SK-N-SH treated with all-trans-retinoic acid at 6 μM for 48 hours (cell line): ENCODE data around the gene DHX58.
"Not testable (repeated sequence)": the region's sequence is repeated elsewhere in the genome, so short reads cannot be mapped to it uniquely, and the experiment has no call there.

ENCODE experiments used
- ATAC-seq: fragments of 200-7000 bp; cut with Tn5 transposase; 3 replicates; pipeline ENCODE4 v1.9.1; 2020; ENCODE audit warnings: mild to moderate bottlenecking, moderate library complexity
- ARNTL ChIP-seq: fragments of 450-650 bp; formaldehyde crosslinking; IDR thresholded peaks from 2 replicates; pipeline ENCODE4 v1.5.0; 2020; ENCODE audit warnings: low read depth, mild to moderate bottlenecking, moderate library complexity, borderline replicate concordance
- BACH2 ChIP-seq: fragments of 250-450 bp; sonication (Bioruptor Pico); IDR thresholded peaks from 2 replicates; pipeline ENCODE4 v1.9.0; 2021; ENCODE audit warnings: mild to moderate bottlenecking, borderline replicate concordance
- CREB5 ChIP-seq: fragments of 250-450 bp; sonication (Bioruptor Pico); IDR thresholded peaks from 2 replicates; pipeline ENCODE4 v1.5.1; 2020; ENCODE audit warnings: low read depth, mild to moderate bottlenecking, moderate library complexity
- CSDC2 ChIP-seq: fragments of 250-450 bp; sonication (Bioruptor Pico); IDR thresholded peaks from 2 replicates; pipeline ENCODE4 v1.5.0; 2020; ENCODE audit warnings: mild to moderate bottlenecking, moderate library complexity
- CSRNP3 ChIP-seq: fragments of 250-450 bp; sonication (Bioruptor Pico); IDR thresholded peaks from 2 replicates; pipeline ENCODE4 v1.5.1; 2021; ENCODE audit warnings: mild to moderate bottlenecking, moderate library complexity
- GLIS3 ChIP-seq: fragments of 250-450 bp; sonication (Bioruptor Pico); IDR thresholded peaks from 2 replicates; pipeline ENCODE4 v1.5.0; 2020; ENCODE audit warnings: mild to moderate bottlenecking, moderate library complexity
- ISL1 ChIP-seq: fragments of 250-450 bp; sonication (Bioruptor Pico); IDR thresholded peaks from 2 replicates; pipeline ENCODE4 v2.1.2; 2022; ENCODE audit warnings: mild to moderate bottlenecking, moderate library complexity
- OSR1 ChIP-seq: fragments of 250-450 bp; sonication (Bioruptor Pico); IDR thresholded peaks from 2 replicates; pipeline ENCODE4 v1.8.0; 2022; ENCODE audit warnings: moderate library complexity, mild to moderate bottlenecking, inconsistent platforms
- PATZ1 ChIP-seq: fragments of 250-450 bp; sonication (Bioruptor Pico); IDR thresholded peaks from 2 replicates; pipeline ENCODE4 v1.8.0; 2020; ENCODE audit warnings: mild to moderate bottlenecking, moderate library complexity, borderline replicate concordance
- POU6F1 ChIP-seq: fragments of 250-450 bp; sonication (Bioruptor Pico); IDR thresholded peaks from 2 replicates; pipeline ENCODE4 v1.8.0; 2021; ENCODE audit warnings: low read depth, mild to moderate bottlenecking, moderate library complexity, borderline replicate concordance
- PPARA ChIP-seq: fragments of 250-450 bp; sonication (Bioruptor Pico); IDR thresholded peaks from 2 replicates; pipeline ENCODE4 v1.5.0; 2020; ENCODE audit warnings: mild to moderate bottlenecking, borderline replicate concordance
- RARB ChIP-seq: fragments of 250-450 bp; sonication (Bioruptor Pico); IDR thresholded peaks from 2 replicates; pipeline ENCODE4 v1.8.0; 2021; ENCODE audit warnings: mild to moderate bottlenecking, moderate library complexity
- SNAI2 ChIP-seq: fragments of 250-450 bp; sonication (Bioruptor Pico); IDR thresholded peaks from 2 replicates; pipeline ENCODE4 v1.5.0; 2020; ENCODE audit warnings: mild to moderate bottlenecking, moderate library complexity
- TCF4 ChIP-seq: fragments of 250-450 bp; sonication (Bioruptor Pico); IDR thresholded peaks from 2 replicates; pipeline ENCODE4 v1.8.0; 2021; ENCODE audit warnings: mild to moderate bottlenecking, moderate library complexity, borderline replicate concordance
- TOX ChIP-seq: fragments of 250-450 bp; sonication (Bioruptor Pico); IDR thresholded peaks from 2 replicates; pipeline ENCODE4 v1.8.0; 2021; ENCODE audit warnings: mild to moderate bottlenecking, moderate library complexity, borderline replicate concordance
- TSHZ2 ChIP-seq: fragments of 250-450 bp; sonication (Bioruptor Pico); IDR thresholded peaks from 2 replicates; pipeline ENCODE4 v1.5.0; 2020; ENCODE audit warnings: mild to moderate bottlenecking, moderate library complexity
- ZC3H10 ChIP-seq: fragments of 250-450 bp; sonication (Bioruptor Pico); IDR thresholded peaks from 2 replicates; pipeline ENCODE4 v1.5.1; 2021; ENCODE audit warnings: mild to moderate bottlenecking, moderate library complexity
- ZFP3 ChIP-seq: fragments of 250-450 bp; sonication (Bioruptor Pico); IDR thresholded peaks from 2 replicates; pipeline ENCODE4 v1.5.0; 2020; ENCODE audit warnings: mild to moderate bottlenecking, moderate library complexity
- ZNF565 ChIP-seq: fragments of 450-650 bp; formaldehyde crosslinking; conservative IDR thresholded peaks from 2 replicates; pipeline ENCODE4 v1.5.0; 2020; ENCODE audit warnings: low read depth, mild to moderate bottlenecking, moderate library complexity
- ZNF70 ChIP-seq: fragments of 450-650 bp; formaldehyde crosslinking; IDR thresholded peaks from 2 replicates; pipeline ENCODE4 v1.5.0; 2020; ENCODE audit warnings: mild to moderate bottlenecking, moderate library complexity
- ZNF8 ChIP-seq: fragments of 450-650 bp; formaldehyde crosslinking; IDR thresholded peaks from 2 replicates; pipeline ENCODE4 v1.5.0; 2020; ENCODE audit warnings: mild to moderate bottlenecking, moderate library complexity

DHX58 gene

GRCh38 chr17:42153919-42154742 lies 41.6 kb upstream of the DHX58 start:
- TF ChIP-seq ZFP3 (CRISPR knock-in tag) (no peak), TOX (CRISPR knock-in tag) (no peak), ZC3H10 (CRISPR knock-in tag) (no peak), CREB5 (CRISPR knock-in tag) (no peak), BACH2 (CRISPR knock-in tag) (no peak), CSDC2 (CRISPR knock-in tag) (no peak), ARNTL (CRISPR knock-in tag) (no peak), GLIS3 (CRISPR knock-in tag) (no peak)
- no peak; the same call in 2 of the 3 replicates for ATAC-seq

- TF ChIP-seq ZNF8 (CRISPR knock-in tag) (no peak), CSRNP3 (no peak), ZFP3 (CRISPR knock-in tag) (no peak), BACH2 (CRISPR knock-in tag) (no peak), ARNTL (CRISPR knock-in tag) (no peak), POU6F1 (CRISPR knock-in tag) (no peak), CSDC2 (CRISPR knock-in tag) (no peak), ZC3H10 (CRISPR knock-in tag) (no peak), OSR1 (CRISPR knock-in tag) (no peak), TOX (CRISPR knock-in tag) (no peak), TCF4 (CRISPR knock-in tag) (no peak), PATZ1 (CRISPR knock-in tag) (no peak), TSHZ2 (CRISPR knock-in tag) (no peak), PPARA (CRISPR knock-in tag) (no peak), RARB (CRISPR knock-in tag) (no peak), SNAI2 (no peak), ZNF565 (CRISPR knock-in tag) (no peak), GLIS3 (CRISPR knock-in tag) (no peak), ZNF70 (CRISPR knock-in tag) (no peak), ISL1 (no peak)
- TF ChIP-seq, all 23 proteins: peak for 0
- ATAC-seq = no peak
Measured at GRCh38 chr17:42146911-42147607, 34.5 kb upstream of the DHX58 start.

GRCh38 chr17:42143138-42143537 lies 30.6 kb upstream of the DHX58 start:
- not testable (repeated sequence) for ATAC-seq
